Transverse colon (tissue), 4 donors: ENCODE data around the gene FBXO42. TPM values are rescaled to one million over a fixed set of nuclear protein-coding genes. Genes with fewer than 3 reads are reported as not detected.

ENCODE experiments used
- DNase-seq: peaks from one replicate; pipeline ENCODE4 v3.0.0-alpha.2; 2019
- H3K27ac ChIP-seq, 4 donors: fragments of 200-600 bp; sonication (generic); 2 replicates each; pipeline ENCODE4 v1.5.1; 2016 to 2018; ENCODE audit warnings: inconsistent platforms in 4 of 4
- H3K27me3 ChIP-seq: fragments of 200-600 bp; sonication (generic); 2 replicates; pipeline ENCODE4 v1.5.1; 2017; ENCODE audit warnings: inconsistent platforms
- H3K36me3 ChIP-seq, 4 donors: fragments of 200-600 bp; sonication (generic); 2 replicates each; pipeline ENCODE4 v1.5.1; 2017 to 2019; ENCODE audit warnings: inconsistent platforms in 4 of 4
- H3K4me1 ChIP-seq, 4 donors: fragments of 200-600 bp; sonication (generic); 2 replicates each; pipeline ENCODE4 v1.5.1; 2017 to 2020; ENCODE audit warnings: inconsistent platforms in 4 of 4
- H3K4me3 ChIP-seq, 4 donors: fragments of 200-600 bp; sonication (generic); 1 replicate in 1 of 4; 2 replicates in 3 of 4; pipeline versions ENCODE4 v1.5.1 to v1.6.1; 2017 to 2019; ENCODE audit warnings: inconsistent platforms in 4 of 4
- H3K9me3 ChIP-seq, 2 donors: fragments of 200-600 bp; sonication (generic); 2 replicates each; pipeline ENCODE4 v1.5.1; 2017 to 2019; ENCODE audit warnings: inconsistent platforms in 2 of 2
- CTCF ChIP-seq, 5 experiments: fragments of 200-600 bp in 3 of 5; fragments of 450-650 bp in 2 of 5; sonication (generic) in 3 of 5; IDR thresholded peaks; 1 replicate in 2 of 5; 2 replicates in 3 of 5; pipeline ENCODE4 v1.5.1; 2016 to 2017; ENCODE audit warnings: antibody characterized with exemption in 5 of 5, inconsistent platforms in 3 of 5, mild to moderate bottlenecking in 2 of 5, moderate library complexity in 1 of 5
- EP300 ChIP-seq: sonication (generic); formaldehyde crosslinking; IDR thresholded peaks from one replicate; pipeline ENCODE4 v1.6.1; 2017; ENCODE audit warnings: antibody characterized with exemption, low read depth
- POLR2A ChIP-seq: fragments of 450-650 bp; IDR thresholded peaks from one replicate; pipeline ENCODE4 v1.6.1; 2016; ENCODE audit warnings: antibody characterized with exemption, mild to moderate bottlenecking, moderate library complexity
- POLR2AphosphoS5 ChIP-seq, 3 donors: sonication (generic); formaldehyde crosslinking; IDR thresholded peaks; one replicate each; pipeline ENCODE4 v1.6.1; 2016; ENCODE audit warnings: antibody characterized with exemption in 3 of 3
- WGBS, 2 donors: methylation state at CpG; one replicate each; pipeline ENCODE4 v1.1.5; 2018; ENCODE audit warnings: low coverage in 1 of 2; 5-methylcytosine and 5-hydroxymethylcytosine counted together
- in situ Hi-C, 4 donors: fragments of 200-750 bp; cut with MboI; loops; one replicate each; pipeline versions ENCODE4 v1.15.0 to v1.15.1; 2017; ENCODE audit warnings: low sequenced_read_pairs in 3 of 4, low pct_ligation_motif_present in 1 of 4, low pct_unique_long_range_greater_than_20kb in 1 of 4
- intact Hi-C: fragments of 100-400 bp; cut with DNase I; formaldehyde crosslinking; loops from one replicate; pipeline ENCODE4 v1.15.1; 2023; ENCODE audit warnings: low total_unique reads
- total RNA-seq, 4 donors: library from RNA; depleted of rRNA; stranded (reverse); fragments of >200 nt; gene quantifications; one replicate each; pipeline ENCODE4 v1.1.0, GENCODE V29; 2016

Gene FBXO42
- total RNA-seq, 4 donors from 2014 or later: 15.7 to 25.4 (median 18.8) TPM

GRCh38 chr1:16239972-16240491 lies 112.2 kb downstream of the FBXO42 start:
- intact Hi-C loops (loop anchor here (5.0 kb wide), 2 partner anchors 33 to 163 kb away; no protein-coding TSS in a partner anchor), in situ Hi-C loops (no loop called here)
- Histone ChIP-seq H3K4me3 (no peak overlapping the region), H3K36me3 (no peaks in the 10 kb centered on the region), H3K27ac (no peak overlapping the region), H3K9me3 (no peaks in the 10 kb centered on the region), H3K4me1 (peaks cover 11 to 23% (median 18%) of the 10 kb centered on the region in 4 donors), H3K27me3 (no peaks in the 10 kb centered on the region)
- WGBS, 2 donors: 91% methylated on average over 2 of the region's 2 CpGs; no CpG with 5 or more reads in 1 of the 2 donors
- no peak for TF ChIP-seq CTCF (IDR thresholded peaks at IDR 0.05)
- no peak for TF ChIP-seq EP300
- TF ChIP-seq POLR2A: no peak
- no peak for TF ChIP-seq POLR2AphosphoS5 (IDR thresholded peaks at IDR 0.05)
- DNase-seq: peak; percentile 5

GRCh38 chr1:16237343-16237830 lies 114.9 kb downstream of the FBXO42 start:
- Histone ChIP-seq H3K9me3 (no peaks in the 10 kb centered on the region), H3K4me3 (peak overlapping the region in 3 of 4 donors; percentile 60 to 66 (median 62)), H3K27me3 (no peaks in the 10 kb centered on the region), H3K27ac (peak overlapping the region; percentile 86 to 92 (median 86)), H3K4me1 (peaks cover 6 to 18% (median 16%) of the 10 kb centered on the region in 4 donors), H3K36me3 (no peaks in the 10 kb centered on the region)
- intact Hi-C loops: no loop called here
- in situ Hi-C loops: no loop called here
- 3 to 24% methylated on average over 4 to 6 of the region's 6 CpGs for WGBS, 2 donors
- DNase-seq: no peak
- no peak for TF ChIP-seq POLR2A
- TF ChIP-seq CTCF (IDR thresholded peaks at IDR 0.05): no peak

GRCh38 chr1:16236511-16237342 lies 115.6 kb downstream of the FBXO42 start, which contains the start of gene CPLANE2:
TSS of gene CPLANE2 (minus strand) at chr1:16237183. CDS start at chr1:16236742, 441 bp downstream.
- WGBS, 2 donors: 1% methylated on average over 50 of the region's 57 CpGs; no CpG with 5 or more reads in 1 of the 2 donors
- TF ChIP-seq EP300 (no peak), POLR2A (peak; percentile 75), CTCF (IDR thresholded peaks at IDR 0.05) (peak in 1 of 5 experiments; percentile 32), POLR2AphosphoS5 (IDR thresholded peaks at IDR 0.05) (peak; percentile 64 to 86 (median 83))
- H3K9me3 ChIP-seq: no peaks in the 10 kb centered on the region
- H3K4me1 ChIP-seq: peaks cover 6 to 18% (median 16%) of the 10 kb centered on the region in 4 donors
- DNase-seq: peak; percentile 98
- peak within 1 kb of the TSS; percentile 86 to 92 (median 86) for H3K27ac ChIP-seq
- intact Hi-C loops (no loop called here), in situ Hi-C loops (no loop called here)
- no peaks in the 10 kb centered on the region for H3K27me3 ChIP-seq
- peak within 1 kb of the TSS; percentile 38 to 66 (median 61) for H3K4me3 ChIP-seq
- no peaks in the 10 kb centered on the region for H3K36me3 ChIP-seq

GRCh38 chr1:16235944-16236510 lies 116.3 kb downstream of the FBXO42 start:
- intact Hi-C loops: no loop called here
- 35 to 100% methylated on average over 1 to 6 of the region's 6 CpGs for WGBS, 2 donors
- no peaks in the 10 kb centered on the region for H3K36me3 ChIP-seq
- H3K4me3 ChIP-seq: peak overlapping the region in 3 of 4 donors; percentile 60 to 66 (median 62)
- no peaks in the 10 kb centered on the region for H3K9me3 ChIP-seq
- H3K27me3 ChIP-seq: no peaks in the 10 kb centered on the region
- in situ Hi-C loops: no loop called here
- DNase-seq: peak; percentile 63
- TF ChIP-seq CTCF (IDR thresholded peaks at IDR 0.05) (peak; percentile 27 to 71 (median 38)), EP300 (no peak)
- peak overlapping the region; percentile 86 to 92 (median 86) for H3K27ac ChIP-seq
- H3K4me1 ChIP-seq: peaks cover 6 to 18% (median 16%) of the 10 kb centered on the region in 4 donors
